Erythroblast (primary cell): Measurements from ENCODE around the gene EXOC2.

Experiments
- DNase-seq, 2 experiments: peaks; one replicate each; lab custom pipeline; 2025; lab: John Stamatoyannopoulos, UW
- GATA1 ChIP-seq: IDR thresholded peaks from 2 replicates; pipeline ENCODE4 v1.6.1; 2011; ENCODE audit warnings: low read depth, mild to moderate bottlenecking, control low read depth, low read length, moderate library complexity
- POLR2A ChIP-seq: IDR thresholded peaks from 2 replicates; pipeline ENCODE4 v1.6.1; 2011; ENCODE audit warnings: mild to moderate bottlenecking, low read length

EXOC2 gene

GRCh38 chr6:652865-653264 lies 40.1 kb downstream of the EXOC2 start:
- TF ChIP-seq GATA1 (no peak), POLR2A (no peak)
- peak in 1 of 2 experiments; percentile 66 for DNase-seq

GRCh38 chr6:650098-650497 lies 42.8 kb downstream of the EXOC2 start:
- no peak for TF ChIP-seq POLR2A
- no peak for TF ChIP-seq GATA1
- DNase-seq, result no peak

GRCh38 chr6:642805-643204 lies 50.1 kb downstream of the EXOC2 start:
- TF ChIP-seq GATA1 (no peak), POLR2A (no peak)
- DNase-seq, result no peak

GRCh38 chr6:641225-641985 lies 51.5 kb downstream of the EXOC2 start:
- TF ChIP-seq POLR2A (no peak), GATA1 (no peak)
- DNase-seq, result no peak

- no peak for DNase-seq
- no peak for TF ChIP-seq GATA1
- no peak for TF ChIP-seq POLR2A
These were observed 56.5 kb downstream of the EXOC2 start for GRCh38 chr6:636488-636887.

- TF ChIP-seq POLR2A (no peak), GATA1 (no peak)
- DNase-seq, result no peak
These were observed 57.7 kb downstream of the EXOC2 start for GRCh38 chr6:635233-635632.

- TF ChIP-seq POLR2A, result no peak
- no peak for TF ChIP-seq GATA1
- no peak for DNase-seq
These were observed 59.3 kb downstream of the EXOC2 start for GRCh38 chr6:633611-634010.

GRCh38 chr6:628766-629165 lies 64.2 kb downstream of the EXOC2 start:
- DNase-seq, result no peak

GRCh38 chr6:626236-626635 lies 66.7 kb downstream of the EXOC2 start:
- DNase-seq, result no peak
- TF ChIP-seq GATA1 (no peak), POLR2A (no peak)

More at GRCh38 chr6:628766-629165, 64.2 kb downstream of the EXOC2 start:
- TF ChIP-seq POLR2A (no peak), GATA1 (no peak)

GRCh38 chr6:624979-625378 lies 68.0 kb downstream of the EXOC2 start:
- DNase-seq, result no peak
- TF ChIP-seq POLR2A, result no peak
- TF ChIP-seq GATA1, result no peak

GRCh38 chr6:622462-622861 lies 70.5 kb downstream of the EXOC2 start:
- DNase-seq, result no peak
- TF ChIP-seq GATA1 (no peak), POLR2A (no peak)

GRCh38 chr6:621931-622330 lies 71.0 kb downstream of the EXOC2 start:
- no peak for DNase-seq
- TF ChIP-seq GATA1, result no peak

GRCh38 chr6:620950-621349 lies 72.0 kb downstream of the EXOC2 start:
- DNase-seq, result no peak
- TF ChIP-seq GATA1 (no peak), POLR2A (no peak)

GRCh38 chr6:620166-620565 lies 72.8 kb downstream of the EXOC2 start:
- DNase-seq, result no peak
- TF ChIP-seq POLR2A (no peak), GATA1 (no peak)

- DNase-seq, result no peak
- TF ChIP-seq GATA1 (no peak), POLR2A (no peak)
These were observed 75.4 kb downstream of the EXOC2 start for GRCh38 chr6:617456-618100.

- TF ChIP-seq POLR2A (no peak), GATA1 (no peak)
These were observed 79.0 kb downstream of the EXOC2 start for GRCh38 chr6:613981-614380.

More at GRCh38 chr6:613981-614380, 79.0 kb downstream of the EXOC2 start:
- peak in 1 of 2 experiments; percentile 25 for DNase-seq
